CD14-positive monocyte (primary cell): ENCODE results near the gene SMG6. TPM values are rescaled to one million over a fixed set of nuclear protein-coding genes. Genes with fewer than 3 reads are reported as not detected.
A peak's percentile ranks its signal among the peaks of the same experiment; 100 is the strongest.
"Not testable (repeated sequence)": the region's sequence is repeated elsewhere in the genome, so short reads cannot be mapped to it uniquely, and the experiment has no call there.

Experiments used
- DNase-seq, 3 donors: peaks; one replicate each; pipeline ENCODE4 v3.0.0-alpha.2; 2011 to 2022
- H2AFZ ChIP-seq: 2 replicates; pipeline ENCODE4 v1.6.0; 2012; ENCODE audit warnings: mild to moderate bottlenecking, low read depth, low read length, inconsistent platforms; ENCODE audit not compliant: insufficient read depth, poor library complexity, severe bottlenecking
- H3K27ac ChIP-seq, 2 donors: 1 replicate in 1 of 2; 2 replicates in 1 of 2; pipeline ENCODE4 v1.5.1; 2012 to 2013; ENCODE audit warnings: low read length in 2 of 2, control low read depth in 1 of 2, inconsistent platforms in 1 of 2, low read depth in 1 of 2, mild to moderate bottlenecking in 1 of 2
- H3K27me3 ChIP-seq, 2 donors: one replicate each; pipeline versions ENCODE4 v1.6.0 to v1.6.1; 2011 to 2013; ENCODE audit warnings: low read length in 2 of 2; ENCODE audit not compliant: control insufficient read depth in 2 of 2, insufficient read depth in 2 of 2
- H3K36me3 ChIP-seq, 2 donors: replicated peaks in 1 of 2; 1 replicate in 1 of 2; 2 replicates in 1 of 2; pipeline versions ENCODE4 v1.5.1 to v1.6.1; 2012 to 2013; ENCODE audit warnings: low read length in 2 of 2, control low read depth in 1 of 2, inconsistent platforms in 1 of 2, mild to moderate bottlenecking in 1 of 2; ENCODE audit not compliant: insufficient read depth in 2 of 2, control insufficient read depth in 1 of 2
- H3K4me1 ChIP-seq, 2 donors: 1 replicate in 1 of 2; 2 replicates in 1 of 2; pipeline versions ENCODE4 v1.5.1 to v1.6.1; 2012 to 2013; ENCODE audit warnings: low read length in 2 of 2, control low read depth in 1 of 2, inconsistent platforms in 1 of 2, mild to moderate bottlenecking in 1 of 2, moderate library complexity in 1 of 2; ENCODE audit not compliant: insufficient read depth in 2 of 2, control insufficient read depth in 1 of 2
- H3K4me2 ChIP-seq: replicated peaks from 2 replicates; pipeline ENCODE3; 2012; ENCODE audit warnings: low read length, moderate library complexity, mild to moderate bottlenecking; ENCODE audit not compliant: poor library complexity, severe bottlenecking; ENCODE audit errors: extremely low read depth
- H3K4me3 ChIP-seq, 3 experiments: fragments of 200-600 bp in 1 of 3; sonication (generic) in 1 of 3; replicated peaks in 1 of 3; 1 replicate in 2 of 3; 2 replicates in 1 of 3; pipeline ENCODE4 v1.5.1; 2011 to 2013; ENCODE audit warnings: low read length in 3 of 3, mild to moderate bottlenecking in 3 of 3, control low read depth in 2 of 3, low read depth in 2 of 3, inconsistent platforms in 1 of 3, moderate library complexity in 1 of 3
- H3K79me2 ChIP-seq: 2 replicates; pipeline ENCODE4 v1.6.0; 2012; ENCODE audit warnings: mild to moderate bottlenecking, control low read depth, inconsistent platforms, low read length, moderate library complexity; ENCODE audit not compliant: insufficient read depth
- H3K9ac ChIP-seq: 2 replicates; pipeline ENCODE4 v1.6.0; 2017; ENCODE audit warnings: low read length, mild to moderate bottlenecking; ENCODE audit not compliant: insufficient read depth, poor library complexity, severe bottlenecking
- H3K9me3 ChIP-seq, 2 donors: replicated peaks in 1 of 2; 1 replicate in 1 of 2; 2 replicates in 1 of 2; pipeline versions ENCODE4 v1.5.1 to v1.6.1; 2012 to 2013; ENCODE audit warnings: low read length in 2 of 2, control low read depth in 1 of 2; ENCODE audit not compliant: control insufficient read depth in 1 of 2, insufficient read depth in 1 of 2
- H4K20me1 ChIP-seq: 2 replicates; pipeline ENCODE4 v1.6.0; 2012; ENCODE audit warnings: mild to moderate bottlenecking, low read length, control low read depth, moderate library complexity; ENCODE audit not compliant: insufficient read depth
- H3K27ac Mint-ChIP-seq, 7 donors: one replicate each; pipeline ENCODE4 v1.8.0; 2020; ENCODE audit warnings: mild to moderate bottlenecking in 7 of 7, mixed read lengths in 7 of 7, moderate library complexity in 6 of 7, inconsistent platforms in 2 of 7
- H3K27me3 Mint-ChIP-seq, 3 donors: one replicate each; pipeline ENCODE4 v1.8.0; 2021 to 2022; ENCODE audit warnings: low read depth in 3 of 3, mild to moderate bottlenecking in 3 of 3, mixed read lengths in 3 of 3, moderate library complexity in 3 of 3, inconsistent platforms in 1 of 3
- H3K36me3 Mint-ChIP-seq, 2 donors: one replicate each; pipeline ENCODE4 v1.8.0; 2020; ENCODE audit warnings: mixed read lengths in 2 of 2, inconsistent platforms in 1 of 2, mild to moderate bottlenecking in 1 of 2
- H3K4me1 Mint-ChIP-seq: one replicate; pipeline ENCODE4 v1.8.0; 2020; ENCODE audit warnings: mild to moderate bottlenecking, mixed read lengths
- H3K4me3 Mint-ChIP-seq, 2 donors: one replicate each; pipeline ENCODE4 v1.8.0; 2020; ENCODE audit warnings: mild to moderate bottlenecking in 2 of 2, mixed read lengths in 2 of 2, moderate library complexity in 1 of 2
- H3K9me3 Mint-ChIP-seq, 7 donors: one replicate each; pipeline ENCODE4 v1.8.0; 2020 to 2022; ENCODE audit warnings: mixed read lengths in 7 of 7, mild to moderate bottlenecking in 6 of 7, moderate library complexity in 6 of 7, inconsistent platforms in 2 of 7
- CTCF ChIP-seq: fragments of 200-600 bp; IDR thresholded peaks from one replicate; pipeline ENCODE4 v1.8.0; 2022; ENCODE audit warnings: antibody characterized with exemption, mild to moderate bottlenecking
- WGBS: methylation state at CpG from one replicate; pipeline ENCODE4 v1.1.5; 2013; ENCODE audit warnings: missing lambda C conversion rate; ENCODE audit not compliant: insufficient coverage; 5-methylcytosine and 5-hydroxymethylcytosine counted together
- intact Hi-C, 2 donors: fragments of 100-400 bp; cut with micrococcal nuclease; formaldehyde crosslinking; loops; one replicate each; pipeline versions ENCODE4 v1.15.0 to v1.15.1; 2023
- polyA plus RNA-seq, 3 donors: library from polyadenylated mRNA; depleted of rRNA in 1 of 3; unstranded in 2 of 3; stranded (reverse) in 1 of 3; fragments of 300-500 nt in 2 of 3; fragments of >200 nt in 1 of 3; fragmentation: Illumina TruSeq in 2 of 3; gene quantifications; 1 replicate in 2 of 3; 2 replicates in 1 of 3; pipeline ENCODE4 v1.2.3, GENCODE V29; 2012 to 2021

SMG6 gene
- polyA plus RNA-seq, 3 donors, result 0.67 to 7.1 (median 1.1) TPM

GRCh38 chr17:2266865-2267228 is 36.7 kb downstream of the SMG6 start:
- Histone ChIP-seq H4K20me1 (no peaks in the 10 kb centered on the region), H3K4me1 (no peaks in the 10 kb centered on the region), H3K4me2 (no peak overlapping the region), H2AFZ (no peak overlapping the region), H3K27me3 (no peaks in the 10 kb centered on the region), H3K9ac (peak overlapping the region; percentile 5), H3K9me3 (no peaks in the 10 kb centered on the region), H3K36me3 (peaks cover 10 to 52% of the 10 kb centered on the region in 2 donors), H3K79me2 (no peaks in the 10 kb centered on the region), H3K27ac (no peak overlapping the region), H3K4me3 (no peak overlapping the region)
- Mint-ChIP-seq H3K27me3 (no peaks in the 10 kb centered on the region), H3K9me3 (no peaks in the 10 kb centered on the region), H3K36me3 (peaks cover 31 to 64% of the 10 kb centered on the region in 2 donors), H3K4me3 (no peak overlapping the region), H3K4me1 (peaks cover 11% of the 10 kb centered on the region), H3K27ac (peak overlapping the region in 1 of 7 donors; percentile 21)
- no peak for DNase-seq
- no peak for TF ChIP-seq CTCF
- 60% methylated on average over 2 of the region's 3 CpGs for WGBS
- intact Hi-C loops, result no loop called here

GRCh38 chr17:2266045-2266864 is 37.3 kb downstream of the SMG6 start:
- H3K36me3 ChIP-seq, result peaks cover 10 to 57% of the 10 kb centered on the region in 2 donors

GRCh38 chr17:2265166-2265565 is 38.4 kb downstream of the SMG6 start:
- H2AFZ ChIP-seq, DNase-seq, H3K4me3 Mint-ChIP-seq, H3K79me2 ChIP-seq, intact Hi-C loops, H3K9me3 ChIP-seq, H3K4me3 ChIP-seq, H3K27ac Mint-ChIP-seq, H3K9ac ChIP-seq, H3K4me1 ChIP-seq, H3K9me3 Mint-ChIP-seq, H3K27me3 Mint-ChIP-seq, H3K4me2 ChIP-seq, H3K27me3 ChIP-seq, H3K27ac ChIP-seq, H4K20me1 ChIP-seq: not testable (repeated sequence)
- Mint-ChIP-seq H3K36me3 (peaks cover 33 to 58% of the 10 kb centered on the region in 2 donors), H3K4me1 (peaks cover 11% of the 10 kb centered on the region)
- peaks cover 10 to 54% of the 10 kb centered on the region in 2 donors for H3K36me3 ChIP-seq
- WGBS, result 96% methylated on average over 4 of the region's 10 CpGs

More at GRCh38 chr17:2266045-2266864, 37.3 kb downstream of the SMG6 start:
- Histone ChIP-seq H3K27me3 (no peaks in the 10 kb centered on the region), H3K9me3 (no peaks in the 10 kb centered on the region), H3K4me1 (no peaks in the 10 kb centered on the region), H3K79me2 (no peaks in the 10 kb centered on the region), H3K27ac (no peak overlapping the region), H3K9ac (peak overlapping the region; percentile 5), H4K20me1 (no peaks in the 10 kb centered on the region), H3K4me2 (no peak overlapping the region), H3K4me3 (no peak overlapping the region), H2AFZ (no peak overlapping the region)
- DNase-seq, result peak in 2 of 3 donors; percentile 3 to 56
- Mint-ChIP-seq H3K4me1 (peaks cover 11% of the 10 kb centered on the region), H3K9me3 (no peaks in the 10 kb centered on the region), H3K27ac (peak overlapping the region in 1 of 7 donors; percentile 67), H3K4me3 (no peak overlapping the region), H3K36me3 (peaks cover 34 to 62% of the 10 kb centered on the region in 2 donors), H3K27me3 (no peaks in the 10 kb centered on the region)
- no peak for TF ChIP-seq CTCF
- intact Hi-C loops, result no loop called here
- WGBS, result 59% methylated on average over 4 of the region's 13 CpGs
